ENCODE measurements around the gene CYP2D6.
"Not testable (repeated sequence)": the region's sequence is repeated elsewhere in the genome, so short reads cannot be mapped to it uniquely, and the experiment has no call there.

The CYP2D6 gene

DNA sequence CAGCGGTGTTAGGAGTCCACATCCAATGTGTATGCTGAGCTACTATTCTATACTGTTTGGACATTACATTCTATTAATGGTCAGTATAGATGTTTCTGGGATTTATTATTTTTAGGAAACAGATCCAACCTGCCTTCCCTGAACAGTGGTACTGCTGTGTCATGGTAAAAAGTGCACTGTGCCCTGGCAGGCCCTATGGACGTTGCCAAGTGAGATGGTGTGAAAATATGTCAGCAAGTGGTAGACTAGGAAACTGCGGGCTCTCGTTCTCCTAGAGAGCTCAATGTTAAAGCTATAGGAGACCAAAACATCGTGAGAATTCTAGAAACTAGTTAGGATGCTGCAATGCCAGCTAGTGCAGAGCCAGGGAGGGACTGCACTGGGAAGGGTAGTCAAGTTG lies 26.0 kb upstream of the CYP2D6 start:
- DNase-seq, result no peak

GRCh38 chr22:42156121-42156520 lies 25.5 kb upstream of the CYP2D6 start:
- DNase-seq, result no peak

DNA sequence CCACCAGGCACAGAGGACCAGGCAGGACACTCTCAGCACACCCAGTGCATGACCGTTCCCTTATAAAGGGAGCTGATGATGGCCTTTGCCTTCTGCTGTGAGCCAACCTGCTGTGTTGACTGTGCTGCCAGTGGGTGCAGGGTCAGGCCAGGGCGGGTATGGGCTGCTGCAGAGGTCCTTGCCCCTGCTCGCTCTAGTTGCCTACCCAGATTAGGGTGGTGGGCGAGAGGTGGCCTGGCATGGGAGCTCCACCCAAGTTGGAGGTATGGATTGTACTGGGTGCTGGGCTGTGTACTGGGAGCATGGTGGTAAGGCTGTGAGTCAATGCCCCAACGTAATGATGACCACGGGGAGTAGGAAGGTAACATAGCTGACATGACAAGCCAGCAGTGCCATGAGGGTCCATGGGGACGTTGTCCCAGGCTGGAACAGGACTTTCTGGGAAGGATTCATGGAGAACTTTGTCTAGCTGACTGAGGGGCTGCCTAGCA lies 24.5 kb upstream of the CYP2D6 start:
- no peak for DNase-seq

DNA sequence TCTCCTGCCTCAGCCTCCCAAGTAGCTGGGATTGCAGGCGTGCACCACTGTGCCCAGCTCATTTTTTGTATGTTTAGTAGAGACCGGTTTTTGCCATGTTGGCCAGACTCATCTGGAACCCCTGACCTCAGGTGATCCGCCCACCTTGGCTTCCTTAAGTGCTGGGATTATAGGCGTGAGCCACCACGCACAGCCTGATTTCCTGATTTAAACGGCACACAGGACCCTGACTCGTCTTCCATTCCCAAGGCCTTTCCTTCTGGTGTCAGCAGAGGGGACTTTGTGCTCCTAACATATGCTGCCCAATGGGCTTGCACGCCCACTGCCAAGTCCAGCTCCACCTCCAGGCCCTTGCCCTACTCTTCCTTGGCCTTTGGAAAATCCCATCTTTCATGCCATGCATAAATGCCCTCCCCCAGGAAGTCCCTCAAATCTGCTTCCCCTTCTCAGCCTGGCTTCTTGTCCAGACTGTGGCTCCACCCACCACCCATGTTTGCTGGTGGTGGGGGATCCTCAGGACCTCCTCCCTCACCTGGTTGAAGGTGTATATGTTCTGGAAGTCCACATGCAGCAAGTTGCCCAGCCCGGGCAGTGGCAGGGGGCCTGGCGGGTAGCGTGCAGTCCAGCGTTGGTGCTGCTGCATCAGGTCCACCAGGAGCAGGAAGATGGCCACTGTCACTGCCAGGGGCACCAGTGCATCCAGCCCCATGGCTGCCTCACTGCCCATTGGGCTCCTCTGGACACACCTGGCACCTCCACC lies 23.9 kb upstream of the CYP2D6 start:
- no peak for DNase-seq

GRCh38 chr22:42152661-42153270 lies 22.2 kb upstream of the CYP2D6 start:
- DNase-seq, result no peak

DNA sequence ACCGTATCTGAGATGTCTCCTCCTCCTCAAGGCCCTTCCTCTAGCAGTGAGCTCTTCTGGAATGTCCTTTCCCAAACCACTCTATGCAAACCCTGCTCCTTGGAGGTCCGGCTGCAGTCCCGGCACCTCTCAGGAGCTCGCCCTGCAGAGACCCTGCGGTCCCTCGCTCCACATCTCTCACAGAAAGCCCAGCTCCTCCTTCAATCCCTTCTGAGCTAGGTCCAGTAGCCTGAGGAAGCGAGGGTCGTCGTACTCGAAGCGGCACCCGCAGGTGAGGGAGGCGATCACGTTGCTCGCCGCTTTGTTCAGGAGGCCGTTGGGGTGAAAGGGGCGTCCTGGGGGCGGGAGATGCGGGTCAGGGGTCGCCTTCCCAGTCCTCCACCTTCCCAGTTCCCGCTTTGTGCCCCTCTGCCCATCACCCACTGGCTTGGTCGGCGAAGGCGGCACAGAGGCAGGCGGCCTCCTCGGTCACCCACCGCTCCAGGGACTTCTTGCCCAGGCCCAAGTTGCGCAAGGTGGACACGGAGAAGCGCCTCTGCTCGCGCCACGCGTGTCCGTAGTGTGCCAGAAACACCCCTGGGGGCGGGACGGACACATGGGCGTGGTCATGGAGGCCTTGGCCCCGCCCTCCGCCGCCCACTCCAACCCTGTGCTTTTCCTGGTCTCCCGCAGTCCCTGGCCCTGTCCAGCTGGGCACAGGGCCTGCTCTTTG lies 21.5 kb upstream of the CYP2D6 start:
- DNase-seq, result no peak

DNA sequence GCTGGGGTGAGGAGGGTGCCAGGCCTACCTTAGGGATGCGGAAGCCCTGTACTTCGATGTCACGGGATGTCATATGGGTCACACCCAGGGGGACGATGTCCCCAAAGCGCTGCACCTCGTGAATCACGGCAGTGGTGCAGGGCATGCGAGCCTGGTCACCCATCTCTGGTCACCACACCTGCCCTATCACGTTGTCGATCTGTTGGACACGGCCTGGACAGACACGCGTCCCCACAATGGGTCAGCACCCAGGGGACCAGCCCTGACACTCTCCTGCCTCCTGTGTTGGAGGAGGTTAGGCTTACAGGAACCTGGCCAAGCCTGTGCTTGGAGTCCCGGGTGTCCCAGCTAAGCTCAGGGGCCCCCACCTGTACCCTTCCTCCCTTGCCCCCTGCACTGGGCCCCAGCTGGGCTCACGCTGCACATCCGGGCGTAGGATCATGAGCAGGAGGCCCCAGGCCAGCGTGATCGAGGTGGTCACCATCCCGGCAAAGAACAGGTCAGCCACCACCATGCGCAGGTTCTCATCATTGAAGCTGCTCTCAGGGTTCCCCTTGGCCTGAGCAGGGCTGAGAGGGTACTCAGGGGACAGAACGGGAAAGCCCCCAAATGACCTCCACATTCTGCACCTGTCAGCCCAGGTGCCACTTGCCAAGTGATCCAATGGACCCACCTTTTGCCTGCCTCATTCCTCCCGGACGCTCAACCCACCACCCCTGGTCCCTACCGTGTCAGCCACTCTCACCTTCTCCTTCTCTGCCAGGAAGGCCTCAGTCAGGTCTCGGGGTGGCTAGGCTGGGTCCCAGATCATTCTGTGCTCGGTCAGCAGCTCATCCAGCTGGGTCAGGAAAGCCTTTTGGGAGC lies 20.3 kb upstream of the CYP2D6 start:
- DNase-seq, result no peak

DNA sequence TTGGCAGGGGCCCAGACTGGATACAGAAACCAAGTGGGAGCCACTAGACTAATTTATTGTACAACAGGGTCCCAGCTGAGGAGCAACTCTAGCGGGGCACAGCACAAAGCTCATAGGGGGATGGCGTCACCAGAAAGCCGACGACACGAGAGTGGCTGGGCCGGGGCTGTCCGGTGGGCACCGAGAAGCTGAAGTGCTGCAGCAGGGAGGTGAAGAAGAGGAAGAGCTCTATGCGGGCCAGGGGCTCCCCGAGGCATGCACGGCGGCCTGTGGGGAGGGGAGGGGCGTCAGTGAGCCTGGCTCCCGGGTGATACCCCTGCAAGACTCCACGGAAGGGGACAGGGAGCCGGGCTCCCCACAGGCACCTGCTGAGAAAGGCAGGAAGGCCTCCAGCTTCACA lies 19.2 kb upstream of the CYP2D6 start:
- not testable (repeated sequence) for DNase-seq

DNA sequence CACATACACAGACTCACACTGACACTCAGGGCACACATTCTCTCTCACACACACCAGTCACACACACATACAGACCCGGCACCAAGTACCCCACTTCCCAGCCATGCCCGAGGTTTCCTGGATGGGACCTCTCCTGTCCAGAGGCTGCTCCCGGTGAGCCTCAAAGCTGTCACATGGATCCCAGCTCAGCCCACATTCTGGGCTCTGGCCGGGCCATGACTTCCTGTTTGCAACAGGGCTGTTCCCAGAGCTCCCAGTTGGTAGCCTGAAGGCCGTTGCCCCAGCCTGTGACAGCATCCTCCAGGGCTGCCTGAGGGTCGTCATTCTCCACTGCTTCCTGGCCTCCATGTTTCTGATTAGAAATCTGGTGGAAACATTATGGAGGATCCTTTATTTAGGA lies 14.6 kb upstream of the CYP2D6 start:
- DNase-seq, result no peak

DNA sequence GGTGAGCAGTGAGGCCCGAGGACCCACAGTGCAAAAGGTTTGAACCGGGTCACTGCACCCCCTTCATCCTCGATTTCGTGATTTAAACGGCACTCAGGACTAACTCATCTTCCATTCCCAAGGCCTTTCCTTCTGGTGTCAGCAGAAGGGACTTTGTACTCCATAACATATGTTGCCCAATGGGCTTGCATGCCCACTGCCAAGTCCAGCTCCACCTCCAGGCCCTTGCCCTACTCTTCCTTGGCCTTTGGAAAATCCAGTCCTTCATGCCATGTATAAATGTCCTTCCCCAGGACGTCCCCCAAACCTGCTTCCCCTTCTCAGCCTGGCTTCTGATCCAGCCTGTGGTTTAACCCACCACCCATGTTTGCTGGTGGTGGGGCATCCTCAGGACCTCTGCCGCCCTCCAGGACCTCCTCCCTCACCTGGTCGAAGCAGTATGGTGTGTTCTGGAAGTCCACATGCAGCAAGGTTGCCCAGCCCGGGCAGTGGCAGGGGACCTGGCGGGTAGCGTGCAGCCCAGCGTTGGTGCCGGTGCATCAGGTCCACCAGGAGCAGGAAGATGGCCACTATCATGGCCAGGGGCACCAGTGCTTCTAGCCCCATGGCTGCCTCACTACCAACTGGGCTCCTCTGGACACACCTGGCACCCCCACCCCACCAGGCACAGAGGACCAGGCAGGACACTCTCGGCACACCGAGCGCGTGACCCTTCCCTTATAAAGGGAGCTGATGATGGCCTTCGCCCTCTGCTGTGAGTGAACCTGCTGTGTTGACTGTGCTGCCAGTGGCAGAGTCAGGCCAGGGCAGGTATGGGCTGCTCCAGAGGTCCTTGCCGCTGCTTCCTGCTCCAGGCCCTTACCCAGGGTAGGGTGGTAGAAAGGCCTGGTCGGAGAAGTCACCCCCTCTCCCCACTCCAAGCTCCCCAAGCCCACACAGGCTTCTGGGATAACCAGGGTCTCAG lies 13.5 kb upstream of the CYP2D6 start:
- not testable (repeated sequence) for DNase-seq

- DNase-seq, result no peak
Measured at GRCh38 chr22:42142771-42143461, 12.3 kb upstream of the CYP2D6 start.

DNA sequence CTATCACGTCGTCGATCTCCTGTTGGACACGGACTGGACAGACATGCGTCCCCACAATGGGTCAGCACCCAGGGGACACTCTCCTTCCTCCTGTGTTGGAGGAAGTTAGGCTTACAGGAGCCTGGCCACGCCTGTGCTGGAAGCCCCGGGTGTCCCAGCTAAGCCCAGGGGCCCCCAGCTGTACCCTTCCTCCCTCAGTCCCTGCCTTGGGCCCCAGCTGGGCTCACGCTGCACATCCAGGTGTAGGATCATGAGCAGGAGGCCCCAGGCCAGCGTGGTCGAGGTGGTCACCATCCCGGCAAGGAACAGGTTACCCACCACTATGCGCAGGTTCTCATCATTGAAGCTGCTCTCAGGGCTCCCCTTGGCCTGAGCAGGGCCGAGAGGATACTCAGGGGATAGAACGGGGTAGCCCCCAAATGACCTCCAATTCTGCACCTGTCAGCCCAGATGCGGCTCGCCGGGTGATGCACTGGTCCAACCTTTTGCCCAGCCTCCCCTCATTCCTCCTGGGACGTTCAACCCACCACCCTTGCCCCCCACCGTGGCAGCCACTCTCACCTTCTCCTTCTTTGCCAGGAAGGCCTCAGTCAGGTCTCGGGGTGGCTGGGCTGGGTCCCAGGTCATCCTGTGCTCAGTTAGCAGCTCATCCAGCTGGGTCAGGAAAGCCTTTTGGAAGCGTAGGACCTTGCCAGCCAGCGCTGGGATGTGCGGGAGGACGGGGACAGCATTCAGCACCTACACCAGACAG lies 10.9 kb upstream of the CYP2D6 start:
- not testable (repeated sequence) for DNase-seq

- DNase-seq, result not testable (repeated sequence)
Measured at GRCh38 chr22:42140153-42140552, 9.5 kb upstream of the CYP2D6 start.

- not testable (repeated sequence) for DNase-seq
Measured at GRCh38 chr22:42139508-42139907, 8.9 kb upstream of the CYP2D6 start.

- DNase-seq, result no peak
Measured at GRCh38 chr22:42138972-42139371, 8.4 kb upstream of the CYP2D6 start.

DNA sequence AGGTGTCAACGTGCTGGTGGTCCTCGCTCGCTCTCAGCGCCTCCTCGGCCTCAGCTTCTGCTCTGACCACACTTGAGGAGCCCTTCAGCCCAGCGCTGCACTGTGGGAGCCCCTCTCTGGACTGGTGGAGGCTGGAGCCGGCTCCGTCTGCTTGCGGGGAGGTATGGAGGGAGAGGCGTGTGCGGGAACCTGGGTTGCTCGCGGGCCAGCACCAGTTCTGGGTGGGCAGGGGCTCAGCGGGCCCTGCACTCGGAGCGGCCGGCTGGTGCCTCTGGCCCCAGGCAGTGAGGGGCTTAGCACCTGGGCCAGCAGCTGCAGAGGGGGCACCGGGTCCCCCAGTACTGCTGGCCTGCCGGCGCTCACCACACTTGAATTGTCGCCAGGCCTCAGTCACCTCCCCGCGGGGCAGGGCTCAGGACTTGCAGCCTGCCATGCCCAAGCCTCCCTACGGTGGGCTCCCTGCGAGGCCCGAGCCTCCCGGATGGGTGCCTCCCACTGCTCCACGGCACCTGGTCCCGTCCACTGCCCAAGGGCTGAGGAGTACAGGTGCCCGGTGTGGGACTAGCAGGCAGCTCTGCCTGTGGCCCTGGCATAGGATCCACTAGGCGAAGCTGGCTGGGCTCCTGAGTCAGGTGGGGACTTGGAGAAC lies 7.6 kb upstream of the CYP2D6 start:
- DNase-seq, result no peak

DNA sequence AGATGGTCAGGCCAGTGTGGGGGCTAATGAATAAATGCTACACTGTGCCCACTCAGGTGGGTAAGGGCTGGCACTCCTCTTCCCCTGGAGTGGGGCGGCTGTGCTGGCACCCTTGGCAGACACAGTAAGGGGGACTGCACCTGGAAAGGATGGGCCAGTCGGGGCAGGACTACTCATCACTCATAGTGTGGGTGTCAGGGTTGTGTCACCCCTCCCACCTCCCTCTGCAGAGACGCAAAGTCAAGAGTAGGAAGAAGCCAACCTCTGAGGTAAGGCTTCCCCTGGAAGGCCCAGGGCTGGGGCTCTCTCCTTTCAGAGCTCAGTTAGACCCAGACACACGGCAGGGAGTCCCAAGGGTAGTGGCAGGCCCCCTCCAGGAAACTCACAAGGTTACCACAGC lies 5.1 kb upstream of the CYP2D6 start:
- DNase-seq, result not testable (repeated sequence)

GRCh38 chr22:42134100-42135020 lies 3.8 kb upstream of the CYP2D6 start:
- DNase-seq, result no peak

DNA sequence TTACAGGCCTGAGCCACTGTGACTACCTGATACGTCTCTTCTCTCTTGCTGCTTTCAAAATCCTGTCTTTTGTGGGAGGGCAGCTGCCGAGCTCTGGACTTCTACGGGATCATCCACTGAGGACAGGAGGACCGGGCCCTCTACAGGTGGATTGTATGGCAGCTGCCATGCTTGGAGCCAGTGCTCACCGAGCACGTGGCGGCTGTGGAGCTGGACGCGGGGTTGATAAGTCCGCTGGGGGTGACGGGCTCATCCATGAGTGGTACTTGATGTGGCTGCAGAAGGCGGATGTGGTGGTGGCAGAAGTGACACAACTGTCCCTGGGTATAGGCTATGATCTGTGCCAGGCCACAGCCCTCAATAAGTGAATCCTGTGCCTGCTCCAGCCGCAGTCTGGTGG lies 1.8 kb upstream of the CYP2D6 start:
- DNase-seq, result no peak
